ENCODE data around the gene ZNF618.
A peak's percentile ranks its signal among the peaks of the same experiment; 100 is the strongest.

The ZNF618 gene

DNA sequence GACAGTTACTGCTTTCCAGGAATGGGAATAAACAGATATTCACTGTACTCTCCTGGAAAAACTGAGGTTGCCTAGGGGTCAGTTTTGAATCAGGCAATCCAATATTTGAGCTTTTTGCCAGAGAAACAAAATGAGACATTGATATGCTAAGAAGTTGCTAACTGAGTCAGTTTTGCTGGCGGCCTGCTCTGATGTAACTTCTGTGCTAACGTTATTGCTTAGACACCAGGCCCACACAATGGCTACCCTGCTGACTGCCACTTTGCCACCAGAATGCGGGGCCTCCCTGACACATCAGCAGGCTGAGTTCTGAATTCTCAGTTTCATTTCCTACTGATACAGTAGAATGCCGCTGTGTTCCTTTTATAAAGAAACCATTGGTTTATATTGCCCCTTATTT lies 18.2 kb upstream of the ZNF618 start:
- no peaks in the 10 kb centered on the region for H3K36me3 ChIP-seq (ENCODE audit: low read depth)
- no peaks in the 10 kb centered on the region for H3K27me3 ChIP-seq (ENCODE audit: insufficient read depth, poor library complexity, severe bottlenecking)
- TF ChIP-seq, protein P1, sequence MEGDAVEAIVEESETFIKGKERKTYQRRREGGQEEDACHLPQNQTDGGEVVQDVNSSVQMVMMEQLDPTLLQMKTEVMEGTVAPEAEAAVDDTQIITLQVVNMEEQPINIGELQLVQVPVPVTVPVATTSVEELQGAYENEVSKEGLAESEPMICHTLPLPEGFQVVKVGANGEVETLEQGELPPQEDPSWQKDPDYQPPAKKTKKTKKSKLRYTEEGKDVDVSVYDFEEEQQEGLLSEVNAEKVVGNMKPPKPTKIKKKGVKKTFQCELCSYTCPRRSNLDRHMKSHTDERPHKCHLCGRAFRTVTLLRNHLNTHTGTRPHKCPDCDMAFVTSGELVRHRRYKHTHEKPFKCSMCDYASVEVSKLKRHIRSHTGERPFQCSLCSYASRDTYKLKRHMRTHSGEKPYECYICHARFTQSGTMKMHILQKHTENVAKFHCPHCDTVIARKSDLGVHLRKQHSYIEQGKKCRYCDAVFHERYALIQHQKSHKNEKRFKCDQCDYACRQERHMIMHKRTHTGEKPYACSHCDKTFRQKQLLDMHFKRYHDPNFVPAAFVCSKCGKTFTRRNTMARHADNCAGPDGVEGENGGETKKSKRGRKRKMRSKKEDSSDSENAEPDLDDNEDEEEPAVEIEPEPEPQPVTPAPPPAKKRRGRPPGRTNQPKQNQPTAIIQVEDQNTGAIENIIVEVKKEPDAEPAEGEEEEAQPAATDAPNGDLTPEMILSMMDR (IDR thresholded peaks at IDR 0.05; ENCODE audit: poor library complexity, severe bottlenecking), result no peak
- H3K27ac ChIP-seq (ENCODE audit: poor library complexity, severe bottlenecking), result no peak overlapping the region
- no peak for DNase-seq (ENCODE audit: low spot score)
- ATAC-seq (ENCODE audit: low read depth), result no peak
- H3K9me3 ChIP-seq (ENCODE audit: severe bottlenecking), result no peaks in the 10 kb centered on the region
- no peaks in the 10 kb centered on the region for H3K4me1 ChIP-seq (ENCODE audit: insufficient read depth, poor library complexity, severe bottlenecking)
- H3K4me3 ChIP-seq (ENCODE audit: severe bottlenecking), result no peak overlapping the region

DNA sequence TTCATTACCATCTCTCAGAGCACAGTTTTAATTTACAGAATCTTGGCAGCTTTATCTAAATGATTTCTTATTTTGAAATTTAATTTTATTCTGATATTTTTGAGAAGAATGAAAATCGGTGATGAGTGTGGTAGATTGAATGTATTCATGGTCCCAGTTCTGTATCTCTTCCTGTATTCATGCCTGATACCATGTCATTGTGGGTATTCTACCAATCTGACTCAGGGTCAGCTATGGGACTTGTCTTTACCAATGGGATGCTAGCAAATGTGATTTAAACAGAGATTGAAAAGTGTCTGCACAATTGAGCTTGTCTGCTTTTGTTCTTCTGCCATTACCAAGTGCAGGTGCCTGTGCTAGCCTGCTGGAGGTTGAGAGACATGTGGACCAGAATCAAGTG lies 17.8 kb upstream of the ZNF618 start:
- no peak for ATAC-seq (ENCODE audit: low read depth)
- no peaks in the 10 kb centered on the region for H3K9me3 ChIP-seq (ENCODE audit: severe bottlenecking)
- TF ChIP-seq, protein P1 (IDR thresholded peaks at IDR 0.05; ENCODE audit: poor library complexity, severe bottlenecking), result no peak

DNA sequence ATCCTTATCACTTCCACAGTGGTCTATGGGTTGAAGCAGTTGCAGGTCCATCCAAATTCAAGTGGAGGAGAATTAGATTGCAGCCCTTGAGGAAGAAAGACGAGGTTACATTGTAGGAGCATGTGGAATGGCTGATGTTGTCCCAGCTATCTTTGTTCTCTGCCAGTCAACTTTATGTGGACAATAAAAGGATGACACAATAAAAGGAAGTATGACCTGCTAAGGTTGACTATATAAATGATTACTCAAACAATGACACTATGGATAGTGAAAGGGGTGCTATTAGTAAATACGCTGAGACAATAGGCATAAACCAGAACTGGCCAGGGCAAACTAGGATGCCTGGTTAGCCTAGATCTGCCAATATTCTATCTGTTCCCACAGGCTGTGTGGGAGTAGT lies 12.8 kb upstream of the ZNF618 start:
- ATAC-seq (ENCODE audit: low read depth), result no peak
- TF ChIP-seq, protein P1 (IDR thresholded peaks at IDR 0.05; ENCODE audit: poor library complexity, severe bottlenecking), result no peak
- no peak for DNase-seq (ENCODE audit: low spot score)
- Histone ChIP-seq H3K9me3 (ENCODE audit: severe bottlenecking) (no peaks in the 10 kb centered on the region), H3K36me3 (ENCODE audit: low read depth) (no peaks in the 10 kb centered on the region), H3K27me3 (ENCODE audit: insufficient read depth, poor library complexity, severe bottlenecking) (no peaks in the 10 kb centered on the region), H3K27ac (ENCODE audit: poor library complexity, severe bottlenecking) (no peak overlapping the region), H3K4me3 (ENCODE audit: severe bottlenecking) (no peak overlapping the region), H3K4me1 (ENCODE audit: insufficient read depth, poor library complexity, severe bottlenecking) (no peaks in the 10 kb centered on the region)

More for the DNA sequence above, 17.8 kb upstream of the ZNF618 start:
- no peaks in the 10 kb centered on the region for H3K4me1 ChIP-seq (ENCODE audit: insufficient read depth, poor library complexity, severe bottlenecking)
- H3K4me3 ChIP-seq (ENCODE audit: severe bottlenecking), result no peak overlapping the region
- no peak for DNase-seq (ENCODE audit: low spot score)
- H3K27me3 ChIP-seq (ENCODE audit: insufficient read depth, poor library complexity, severe bottlenecking), result no peaks in the 10 kb centered on the region
- no peaks in the 10 kb centered on the region for H3K36me3 ChIP-seq (ENCODE audit: low read depth)
- no peak overlapping the region for H3K27ac ChIP-seq (ENCODE audit: poor library complexity, severe bottlenecking)

DNA sequence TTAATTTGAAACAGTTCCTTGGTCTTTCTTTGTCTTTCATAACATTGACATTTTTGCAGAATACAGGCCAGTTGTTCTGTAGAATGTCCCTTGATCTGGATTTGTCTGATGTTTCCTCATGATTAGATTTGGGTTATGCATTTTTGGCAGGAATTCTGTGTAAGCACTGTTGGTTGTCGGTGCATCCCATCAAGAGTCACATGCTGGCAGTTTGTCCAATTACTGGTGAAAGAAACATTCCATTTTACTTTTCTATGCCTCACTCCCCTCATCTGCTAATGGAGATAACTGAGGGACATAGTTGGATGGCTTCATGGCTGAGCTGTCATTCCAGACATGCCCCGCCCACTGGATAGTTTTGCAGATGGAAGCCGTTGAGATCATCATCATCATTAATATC lies 7.6 kb upstream of the ZNF618 start:
- Histone ChIP-seq H3K27me3 (ENCODE audit: insufficient read depth, poor library complexity, severe bottlenecking) (no peaks in the 10 kb centered on the region), H3K4me3 (ENCODE audit: severe bottlenecking) (no peak overlapping the region), H3K36me3 (ENCODE audit: low read depth) (no peaks in the 10 kb centered on the region), H3K27ac (ENCODE audit: poor library complexity, severe bottlenecking) (no peak overlapping the region), H3K4me1 (ENCODE audit: insufficient read depth, poor library complexity, severe bottlenecking) (peaks cover 8% of the 10 kb centered on the region), H3K9me3 (ENCODE audit: severe bottlenecking) (no peaks in the 10 kb centered on the region)
- ATAC-seq (ENCODE audit: low read depth), result no peak
- no peak for DNase-seq (ENCODE audit: low spot score)
- TF ChIP-seq, protein P1 (IDR thresholded peaks at IDR 0.05; ENCODE audit: poor library complexity, severe bottlenecking), result no peak

DNA sequence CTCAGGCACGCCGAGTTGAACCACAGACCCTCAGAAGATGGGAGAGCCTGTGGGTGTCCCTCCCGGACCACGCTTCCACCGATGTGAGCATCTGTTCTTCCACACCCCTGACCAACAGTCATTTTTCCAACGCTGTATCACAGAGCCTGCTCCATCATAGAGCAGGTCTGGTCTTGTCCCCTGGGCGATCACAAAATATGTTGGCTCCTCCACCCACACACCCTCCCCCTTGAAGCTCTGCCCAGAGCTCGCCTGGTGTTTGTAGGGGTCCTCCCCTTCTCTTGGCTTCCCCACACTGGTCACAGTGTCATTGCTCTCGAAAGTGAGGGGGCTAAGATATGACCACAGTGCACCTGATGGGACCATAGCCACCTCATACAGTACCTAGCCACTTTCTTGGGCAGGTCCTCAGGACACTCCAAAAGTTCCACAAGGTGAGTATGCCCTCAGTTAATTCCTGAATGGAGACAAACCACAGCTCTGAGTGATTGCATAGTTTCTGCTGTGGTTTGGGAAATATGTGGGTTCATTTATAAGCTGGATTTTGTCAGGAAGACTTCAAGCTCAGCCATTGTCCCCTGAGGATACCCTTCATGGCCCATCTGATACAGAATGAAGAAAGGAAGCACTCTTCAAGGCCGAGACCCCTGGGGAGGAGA lies 3.5 kb upstream of the ZNF618 start:
- H3K27ac ChIP-seq (ENCODE audit: poor library complexity, severe bottlenecking), result no peak overlapping the region
- peaks cover 15% of the 10 kb centered on the region for H3K4me1 ChIP-seq (ENCODE audit: insufficient read depth, poor library complexity, severe bottlenecking)
- no peaks in the 10 kb centered on the region for H3K9me3 ChIP-seq (ENCODE audit: severe bottlenecking)
- no peaks in the 10 kb centered on the region for H3K36me3 ChIP-seq (ENCODE audit: low read depth)
- DNase-seq (ENCODE audit: low spot score) (no peak), ATAC-seq (ENCODE audit: low read depth) (peak; percentile 70)
- TF ChIP-seq, protein P1 (IDR thresholded peaks at IDR 0.05; ENCODE audit: poor library complexity, severe bottlenecking), result no peak
- no peak overlapping the region for H3K4me3 ChIP-seq (ENCODE audit: severe bottlenecking)
- no peaks in the 10 kb centered on the region for H3K27me3 ChIP-seq (ENCODE audit: insufficient read depth, poor library complexity, severe bottlenecking)
